ENCODE measurements around the gene GABRB3.

Gene GABRB3

GRCh38 chr15:26772154-26773066 lies at the start of gene GABRB3:
Gene GABRB3 (minus strand): TSS chr15:26773066.
- DNase-seq: no peak

GRCh38 chr15:26807517-26808427 lies 34.9 kb upstream of the GABRB3 start:
- no peak for DNase-seq

DNA sequence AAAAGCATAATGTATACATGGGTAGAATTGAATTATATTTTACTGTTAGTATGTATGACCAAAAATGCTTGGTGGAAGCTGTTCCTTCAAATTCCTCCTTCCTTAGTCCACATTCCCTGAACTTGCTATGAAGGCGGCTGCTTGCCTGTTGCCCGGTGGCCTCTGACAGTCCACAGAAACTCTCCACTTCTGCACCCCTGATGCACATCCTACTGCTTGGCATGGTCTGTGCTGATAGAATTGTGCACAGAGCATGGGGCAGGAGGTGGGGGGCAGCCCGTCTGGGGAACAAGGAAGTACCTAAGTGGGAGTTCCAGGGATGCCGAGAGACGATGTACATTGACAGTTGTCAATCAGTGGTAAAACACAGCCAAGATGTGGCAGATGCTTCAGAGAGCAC lies 33.7 kb upstream of the GABRB3 start:
- no peak for DNase-seq

- no peak for DNase-seq
Measured at GRCh38 chr15:26806151-26806550, 33.3 kb upstream of the GABRB3 start.

DNA sequence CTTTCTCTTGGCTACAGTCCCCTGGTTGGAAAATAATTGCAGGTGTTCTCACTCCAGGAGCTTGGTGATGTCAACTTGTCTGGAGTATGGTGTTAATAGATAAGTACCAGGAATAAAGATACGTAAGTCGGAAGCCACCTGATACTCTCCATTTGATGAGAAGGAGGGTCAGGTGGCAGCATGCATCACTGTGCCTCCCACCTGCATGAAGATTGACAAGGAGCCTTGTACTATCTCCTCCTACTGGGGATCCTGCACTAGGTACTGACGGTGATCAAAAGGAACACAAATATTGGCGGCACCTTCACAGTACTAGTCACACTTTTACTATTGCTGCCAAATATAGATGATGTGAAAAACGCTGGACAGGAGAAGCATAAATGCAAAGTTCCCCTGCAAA lies 32.6 kb upstream of the GABRB3 start:
- no peak for DNase-seq

DNA sequence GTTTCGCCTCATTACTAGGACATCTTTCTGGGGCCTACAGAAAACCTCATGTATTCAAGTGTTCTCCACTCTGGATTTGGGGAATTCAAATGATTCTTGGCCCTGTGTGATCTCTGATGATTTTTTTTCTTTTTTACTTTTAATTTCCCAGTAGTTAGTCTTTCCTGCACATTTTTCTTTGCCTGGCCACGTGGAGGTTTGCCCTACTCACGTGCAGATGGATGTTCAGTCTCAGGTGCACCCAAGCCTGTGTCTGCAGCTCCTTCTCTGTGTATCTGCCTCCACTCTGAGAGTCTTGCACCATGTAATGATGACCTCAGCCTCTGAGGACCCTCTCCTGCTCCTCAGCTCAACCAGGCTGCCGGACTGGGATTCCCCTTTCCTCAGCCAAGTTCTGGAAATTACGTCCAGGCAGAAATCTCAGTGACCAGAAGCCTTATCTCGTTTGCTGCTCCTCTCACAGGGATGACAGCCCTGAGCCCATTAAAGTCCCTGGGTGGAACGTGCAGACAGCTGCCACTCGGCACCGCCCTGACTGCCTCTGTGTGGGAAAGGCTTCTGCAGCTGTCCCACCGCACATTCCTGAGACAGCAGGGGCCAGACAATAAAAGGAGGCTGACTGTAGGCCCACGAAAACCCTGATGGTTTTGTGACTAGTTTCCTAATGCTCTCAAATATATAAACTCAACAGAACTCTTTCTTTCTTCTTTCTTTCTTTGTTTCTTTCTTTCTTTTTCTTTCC lies 31.4 kb upstream of the GABRB3 start:
- DNase-seq: no peak

DNA sequence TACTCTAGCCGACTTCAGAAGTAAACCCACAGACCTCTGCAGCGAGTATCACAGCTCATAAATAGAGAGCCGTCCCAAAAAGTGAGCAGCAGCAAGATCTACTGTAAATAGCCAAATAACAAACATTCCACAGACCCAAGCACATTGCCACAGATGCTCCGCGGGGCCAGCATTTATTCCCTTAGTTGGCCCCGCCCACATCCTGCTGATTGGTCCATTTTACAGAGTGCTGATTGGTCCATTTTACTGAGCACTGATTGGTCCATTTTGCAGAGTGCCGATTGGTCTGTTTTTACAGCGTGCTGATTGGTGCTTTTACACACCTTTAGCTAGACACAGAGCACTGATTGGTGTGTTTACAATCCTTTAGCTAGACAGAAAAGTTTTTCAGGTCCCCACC lies 17.3 kb upstream of the GABRB3 start:
- DNase-seq: no peak

DNA sequence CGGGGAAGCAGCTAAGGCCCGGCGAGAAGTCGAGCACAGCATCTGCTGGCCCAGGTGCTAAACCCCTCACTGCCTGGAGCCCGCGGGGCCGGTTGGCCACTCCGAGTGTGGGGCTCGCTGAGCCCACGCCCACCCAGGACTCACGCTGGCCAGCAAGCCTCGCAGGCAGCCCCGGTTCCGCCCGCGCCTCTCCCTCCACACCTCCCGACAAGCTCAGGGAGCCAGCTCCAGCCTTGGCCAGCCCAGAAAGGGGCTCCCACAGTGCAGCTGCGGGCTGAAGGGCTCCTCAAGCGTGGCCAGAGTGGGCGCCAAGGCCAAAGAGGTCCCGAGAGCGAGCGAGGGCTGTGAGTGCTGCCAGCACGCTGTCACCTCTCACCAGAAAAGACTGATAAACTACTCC lies 8.9 kb upstream of the GABRB3 start:
- DNase-seq: no peak

DNA sequence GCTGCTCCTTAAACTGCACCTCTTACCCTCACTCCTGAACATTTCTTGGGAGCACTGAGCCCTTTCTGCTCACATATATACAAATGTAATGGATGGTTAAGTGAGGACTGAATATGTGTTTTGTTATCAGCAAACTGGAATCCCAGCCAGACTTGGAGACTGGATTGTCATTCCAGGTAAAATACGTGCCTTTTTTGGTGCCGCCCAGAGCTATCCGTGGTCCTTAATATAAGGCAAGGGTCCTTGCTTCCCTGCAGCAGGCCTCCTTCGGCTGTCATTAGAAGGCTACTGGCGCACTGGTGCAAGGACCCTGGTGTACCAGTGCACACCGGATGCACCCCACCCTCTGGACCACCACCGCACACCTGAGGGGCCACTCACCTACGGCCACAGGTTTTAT lies 1.1 kb upstream of the GABRB3 start:
- DNase-seq: no peak

DNA sequence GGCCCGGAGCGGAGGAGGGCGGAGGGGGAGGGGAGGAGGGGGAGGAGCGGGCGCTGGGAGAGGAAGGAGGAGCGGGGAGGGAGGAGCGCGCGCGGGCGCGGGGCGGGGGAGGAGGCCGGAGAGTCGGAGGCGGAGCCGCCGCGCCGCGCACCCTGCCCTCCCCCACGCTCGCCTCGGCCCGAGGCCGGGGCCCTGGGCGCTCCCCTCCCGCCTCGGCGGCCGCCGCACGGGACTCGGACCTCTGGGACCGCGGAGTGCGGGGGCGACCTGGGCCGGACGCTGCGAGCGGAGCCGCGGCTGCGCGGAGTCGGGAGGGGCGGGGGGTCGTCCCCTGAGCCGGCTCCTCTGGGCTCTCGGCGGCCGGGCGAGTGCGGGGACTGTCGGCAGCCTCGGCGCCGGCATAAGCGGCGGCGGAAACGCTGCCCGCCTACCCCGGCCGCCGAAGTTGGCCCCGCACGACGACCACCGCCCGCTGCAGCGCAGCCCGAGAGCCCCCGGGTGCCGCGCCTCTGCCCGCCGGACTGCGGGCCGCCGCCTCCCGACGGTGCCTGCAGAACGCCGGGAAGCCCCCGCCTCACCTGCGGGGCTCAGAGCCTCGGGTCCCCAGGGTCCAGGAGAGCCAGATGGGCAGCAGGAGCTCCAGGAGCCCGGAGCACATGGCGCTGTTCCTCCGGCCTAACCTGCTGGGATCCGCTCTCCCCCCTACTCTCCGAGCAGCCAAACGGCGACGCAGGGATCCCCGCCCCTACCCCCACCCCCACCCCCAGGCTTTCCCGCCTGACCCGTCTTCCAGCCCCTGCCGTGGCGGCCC lies 406 bp upstream of the GABRB3 start:
- no peak for DNase-seq

DNA sequence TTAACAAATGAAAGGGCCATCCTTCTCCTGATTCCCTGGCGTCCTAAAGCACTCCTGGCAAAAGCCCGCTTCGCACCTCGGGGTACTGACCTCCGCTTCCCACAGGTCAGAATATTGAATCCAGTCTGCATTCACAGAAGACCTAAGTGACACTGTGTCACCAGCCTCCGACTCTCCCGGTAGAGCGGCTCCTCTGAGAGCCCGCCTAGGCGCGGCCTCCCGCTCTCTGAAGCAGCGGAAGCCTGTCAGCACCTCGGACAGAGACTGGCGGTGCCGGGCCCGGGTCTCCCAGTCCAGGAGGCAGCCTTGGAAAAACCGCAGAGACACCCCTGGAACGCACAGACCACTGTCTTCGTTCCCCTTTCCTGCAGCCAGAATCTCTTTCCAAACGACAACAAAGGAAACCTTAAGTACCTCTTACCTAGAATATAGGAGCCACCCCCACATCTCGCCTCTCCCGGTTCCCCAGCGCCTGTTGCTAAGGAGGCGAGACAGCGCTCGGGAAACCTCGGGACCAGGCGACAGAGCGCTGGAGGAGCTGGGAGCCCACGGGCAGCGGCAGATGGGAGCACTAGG lies 1.2 kb downstream of the GABRB3 start:
- DNase-seq: no peak

- no peak for DNase-seq
Measured at GRCh38 chr15:26771168-26771567, 1.7 kb downstream of the GABRB3 start.

GRCh38 chr15:26767169-26767670 lies 5.6 kb downstream of the GABRB3 start:
- DNase-seq: no peak

DNA sequence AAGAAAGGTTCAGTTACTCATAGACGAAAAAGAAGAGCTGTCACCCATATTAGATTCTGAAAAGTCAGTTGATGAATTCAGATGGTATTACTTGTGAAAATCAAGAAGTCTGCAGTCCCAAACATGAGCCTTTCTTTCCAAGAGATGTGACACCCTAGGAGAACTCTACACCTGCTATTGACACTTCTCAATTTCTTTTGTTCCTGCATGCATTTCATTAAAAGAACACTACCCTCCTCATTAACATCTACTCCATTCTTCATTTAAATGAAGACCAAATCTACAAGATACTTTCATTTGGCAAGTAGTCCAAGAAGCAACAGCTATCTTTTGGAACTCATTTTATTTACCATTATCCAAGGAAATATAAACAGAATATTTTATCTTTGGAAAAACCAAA lies 6.6 kb downstream of the GABRB3 start:
- DNase-seq: no peak

DNA sequence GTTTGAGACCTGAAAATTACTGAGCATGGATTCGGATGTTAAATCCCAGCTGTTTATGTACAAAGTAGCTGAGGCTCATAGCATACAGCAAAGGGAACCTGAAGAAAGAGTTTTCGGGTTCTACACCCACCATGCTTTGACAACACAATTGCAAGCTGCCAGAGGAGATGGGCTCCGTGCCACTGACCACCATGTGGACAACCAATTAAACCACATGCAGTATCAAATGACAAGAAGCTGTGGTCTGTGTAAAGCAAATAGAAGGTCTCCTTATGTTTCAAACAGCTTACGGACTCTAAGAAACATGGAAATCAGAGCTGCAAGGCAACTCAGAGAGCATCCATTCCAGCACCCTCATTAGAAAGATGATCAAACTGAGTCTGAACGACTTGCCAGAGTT lies 12.9 kb downstream of the GABRB3 start:
- DNase-seq: no peak

DNA sequence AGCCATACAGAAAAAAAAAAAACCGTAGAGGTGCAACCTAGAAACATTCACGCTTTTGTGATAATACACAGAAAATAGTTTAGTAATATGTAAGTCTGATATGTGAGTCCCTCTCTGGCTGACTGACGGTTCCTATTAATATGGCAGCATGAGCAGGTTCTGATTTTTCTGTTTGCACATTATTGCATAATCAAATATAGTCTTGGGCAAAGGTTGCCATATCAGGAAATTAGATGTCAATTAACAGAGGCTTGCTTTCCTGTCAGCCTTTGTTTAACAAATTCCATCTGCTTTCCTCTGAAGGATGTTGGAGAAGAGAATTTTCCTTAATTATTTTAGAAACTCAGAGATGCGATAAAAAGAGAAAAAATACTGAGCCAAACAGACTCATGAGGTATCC lies 14.8 kb downstream of the GABRB3 start:
- DNase-seq: no peak

GRCh38 chr15:26757141-26757540 lies 15.7 kb downstream of the GABRB3 start:
- no peak for DNase-seq

DNA sequence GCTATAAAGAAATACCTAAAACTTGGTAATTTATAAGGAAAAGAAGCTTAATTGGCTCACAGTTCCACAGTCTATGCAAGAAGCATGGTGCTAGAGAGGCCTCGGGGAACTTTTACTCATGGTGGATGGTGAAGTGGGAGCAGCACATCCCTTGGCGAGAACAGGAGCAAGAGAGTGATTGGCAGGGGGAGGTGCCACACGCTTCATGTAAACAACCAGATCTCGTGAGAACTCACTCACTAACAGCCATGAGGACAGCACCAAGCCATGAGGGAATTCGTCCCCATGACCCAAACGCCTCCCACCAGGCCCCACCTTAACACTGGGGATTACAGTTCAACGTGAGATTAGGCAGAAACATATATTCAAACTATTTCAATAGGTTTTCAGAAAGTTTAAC lies 28.0 kb downstream of the GABRB3 start:
- DNase-seq: no peak

DNA sequence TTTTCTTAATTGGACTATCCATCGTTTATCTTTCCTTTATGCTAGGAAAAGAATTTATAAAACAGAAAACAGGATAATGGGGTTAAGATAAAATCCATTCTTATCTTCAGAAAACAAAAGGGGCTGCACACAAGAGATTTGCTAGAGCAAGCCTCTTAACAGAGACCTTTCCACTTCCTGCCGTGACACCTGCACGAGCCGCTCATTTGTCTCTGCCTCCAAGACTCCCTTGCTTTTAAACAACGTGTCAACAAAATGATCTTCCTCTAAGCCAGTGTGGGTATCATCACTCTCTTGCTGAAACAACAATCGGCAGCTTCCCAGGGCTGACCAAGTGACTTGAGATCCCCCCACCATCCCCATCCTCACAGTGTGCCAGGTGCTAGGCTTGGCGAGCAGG lies 33.1 kb downstream of the GABRB3 start:
- no peak for DNase-seq

DNA sequence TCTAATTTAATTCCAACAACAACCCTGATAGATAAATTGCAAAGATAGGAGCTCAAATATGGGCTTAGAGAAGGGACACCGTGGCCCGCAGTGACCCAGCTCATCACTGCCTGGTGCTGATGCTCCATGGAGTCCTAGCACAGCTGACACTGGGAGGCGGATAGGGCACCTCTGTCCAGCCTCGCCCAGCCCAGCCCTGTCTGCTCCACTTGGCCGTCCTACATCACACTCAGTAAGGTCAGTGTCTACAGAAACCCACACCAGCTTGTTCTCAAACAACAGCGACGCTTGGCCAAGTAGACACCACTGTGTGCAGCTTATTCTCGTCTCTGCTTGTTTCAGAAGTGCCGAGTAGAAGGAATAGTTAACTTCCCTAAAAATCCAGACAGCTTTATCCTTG lies 33.9 kb downstream of the GABRB3 start:
- no peak for DNase-seq

DNA sequence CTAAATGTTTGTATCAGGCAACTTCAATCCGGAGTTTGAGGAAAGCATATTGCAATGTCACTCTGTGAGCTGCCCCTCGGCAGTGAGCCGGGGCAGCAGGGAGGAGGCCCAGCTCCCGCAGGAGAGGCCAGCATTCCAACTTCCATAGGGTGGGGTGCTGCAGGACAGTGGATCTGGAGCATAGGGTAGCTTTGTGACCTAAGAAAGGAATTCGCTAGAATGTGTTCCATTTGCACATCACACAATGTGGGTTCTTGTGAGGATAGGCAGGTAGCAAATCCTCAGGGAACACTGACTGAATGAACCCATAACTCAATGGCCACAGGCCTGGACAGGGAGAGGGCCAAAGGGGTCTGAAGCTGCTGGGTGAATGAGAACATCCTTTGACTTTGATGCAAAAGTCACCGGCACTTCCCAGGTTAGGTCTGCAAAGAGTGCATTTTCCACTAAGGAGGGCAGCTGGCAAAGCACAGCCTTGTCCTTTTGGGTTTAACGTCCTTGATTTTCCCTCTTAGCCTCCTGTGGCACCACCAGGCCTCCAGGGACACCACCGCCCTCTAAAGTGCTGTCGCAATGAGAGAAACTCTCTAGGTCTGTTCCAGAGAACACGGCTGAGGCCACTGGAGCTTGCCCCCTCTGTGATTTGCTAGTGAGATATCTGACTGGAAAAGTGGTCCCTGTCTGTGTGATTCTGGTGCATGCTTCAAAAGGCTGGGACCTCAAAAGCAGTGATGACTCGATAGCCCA lies 36.2 kb downstream of the GABRB3 start:
- no peak for DNase-seq
